Rectal smooth muscle tissue (tissue), 1 donor: Measurements from ENCODE around the gene CLTCL1.
"Not testable (repeated sequence)": the region's sequence is repeated elsewhere in the genome, so short reads cannot be mapped to it uniquely, and the experiment has no call there.

ENCODE experiments used
- H3K27ac ChIP-seq: one replicate; pipeline ENCODE4 v1.7.0; 2013; ENCODE audit warnings: low read depth, low read length, inconsistent platforms
- H3K27me3 ChIP-seq: one replicate; pipeline ENCODE4 v1.7.0; 2013; ENCODE audit warnings: low read length; ENCODE audit not compliant: control insufficient read depth, insufficient read depth
- H3K36me3 ChIP-seq: one replicate; pipeline ENCODE4 v1.7.0; 2013; ENCODE audit warnings: low read length; ENCODE audit not compliant: control insufficient read depth, insufficient read depth
- H3K4me1 ChIP-seq: one replicate; pipeline ENCODE4 v1.7.0; 2013; ENCODE audit warnings: low read length; ENCODE audit not compliant: control insufficient read depth, insufficient read depth
- H3K4me3 ChIP-seq: one replicate; pipeline ENCODE4 v1.7.0; 2013; ENCODE audit warnings: low read length
- H3K9ac ChIP-seq: one replicate; pipeline ENCODE4 v1.7.0; 2013; ENCODE audit warnings: low read length

Gene CLTCL1

GRCh38 chr22:19204640-19205039 is 86.9 kb downstream of the CLTCL1 start:
- Histone ChIP-seq H3K4me3 (no peak overlapping the region), H3K9ac (no peak overlapping the region), H3K27ac (no peak overlapping the region), H3K4me1 (no peaks in the 10 kb centered on the region), H3K36me3 (no peaks in the 10 kb centered on the region), H3K27me3 (no peaks in the 10 kb centered on the region)

GRCh38 chr22:19203834-19204233 is 87.7 kb downstream of the CLTCL1 start:
- Histone ChIP-seq H3K9ac (no peak overlapping the region), H3K4me1 (no peaks in the 10 kb centered on the region), H3K36me3 (no peaks in the 10 kb centered on the region), H3K27ac (no peak overlapping the region), H3K27me3 (no peaks in the 10 kb centered on the region), H3K4me3 (no peak overlapping the region)

- H3K27ac ChIP-seq = not testable (repeated sequence)
Measured at GRCh38 chr22:19202799-19203186, 88.7 kb downstream of the CLTCL1 start.

GRCh38 chr22:19201869-19202798 is 89.4 kb downstream of the CLTCL1 start:
- Histone ChIP-seq H3K27ac (no peak overlapping the region), H3K4me3 (no peak overlapping the region), H3K36me3 (no peaks in the 10 kb centered on the region), H3K9ac (no peak overlapping the region), H3K27me3 (no peaks in the 10 kb centered on the region), H3K4me1 (no peaks in the 10 kb centered on the region)

More at GRCh38 chr22:19202799-19203186, 88.7 kb downstream of the CLTCL1 start:
- H3K4me3 ChIP-seq, H3K36me3 ChIP-seq, H3K27me3 ChIP-seq, H3K4me1 ChIP-seq, H3K9ac ChIP-seq: not testable (repeated sequence)

GRCh38 chr22:19201130-19201868 is 90.2 kb downstream of the CLTCL1 start:
- no peak overlapping the region for H3K4me3 ChIP-seq
- no peaks in the 10 kb centered on the region for H3K36me3 ChIP-seq
- H3K27me3 ChIP-seq = no peaks in the 10 kb centered on the region
- H3K9ac ChIP-seq = no peak overlapping the region
- no peaks in the 10 kb centered on the region for H3K4me1 ChIP-seq
- no peak overlapping the region for H3K27ac ChIP-seq

GRCh38 chr22:19199479-19199878 is 92.0 kb downstream of the CLTCL1 start:
- H3K4me3 ChIP-seq = no peak overlapping the region
- H3K27ac ChIP-seq = no peak overlapping the region
- no peaks in the 10 kb centered on the region for H3K36me3 ChIP-seq

GRCh38 chr22:19197997-19198865 is 93.3 kb downstream of the CLTCL1 start:
- Histone ChIP-seq H3K4me3 (no peak overlapping the region), H3K36me3 (no peaks in the 10 kb centered on the region)

More at GRCh38 chr22:19199479-19199878, 92.0 kb downstream of the CLTCL1 start:
- Histone ChIP-seq H3K27me3 (no peaks in the 10 kb centered on the region), H3K9ac (no peak overlapping the region), H3K4me1 (no peaks in the 10 kb centered on the region)

GRCh38 chr22:19196841-19197612 is 94.5 kb downstream of the CLTCL1 start:
- no peaks in the 10 kb centered on the region for H3K27me3 ChIP-seq
- no peak overlapping the region for H3K27ac ChIP-seq
- no peaks in the 10 kb centered on the region for H3K36me3 ChIP-seq
- H3K4me3 ChIP-seq = no peak overlapping the region
- H3K4me1 ChIP-seq = no peaks in the 10 kb centered on the region
- H3K9ac ChIP-seq = no peak overlapping the region

More at GRCh38 chr22:19197997-19198865, 93.3 kb downstream of the CLTCL1 start:
- Histone ChIP-seq H3K9ac (no peak overlapping the region), H3K27me3 (no peaks in the 10 kb centered on the region), H3K4me1 (no peaks in the 10 kb centered on the region), H3K27ac (no peak overlapping the region)

GRCh38 chr22:19195796-19196731 is 95.5 kb downstream of the CLTCL1 start:
- Histone ChIP-seq H3K36me3 (no peaks in the 10 kb centered on the region), H3K4me3 (no peak overlapping the region)

GRCh38 chr22:19194766-19195536 is 96.6 kb downstream of the CLTCL1 start:
- H3K4me3 ChIP-seq = no peak overlapping the region
- no peaks in the 10 kb centered on the region for H3K36me3 ChIP-seq
- H3K4me1 ChIP-seq = no peaks in the 10 kb centered on the region
- H3K9ac ChIP-seq = no peak overlapping the region
- no peak overlapping the region for H3K27ac ChIP-seq
- H3K27me3 ChIP-seq = no peaks in the 10 kb centered on the region

More at GRCh38 chr22:19195796-19196731, 95.5 kb downstream of the CLTCL1 start:
- Histone ChIP-seq H3K27me3 (no peaks in the 10 kb centered on the region), H3K27ac (no peak overlapping the region), H3K9ac (no peak overlapping the region), H3K4me1 (no peaks in the 10 kb centered on the region)
